Measurements from ENCODE around the gene CLCN2.

Gene CLCN2

DNA sequence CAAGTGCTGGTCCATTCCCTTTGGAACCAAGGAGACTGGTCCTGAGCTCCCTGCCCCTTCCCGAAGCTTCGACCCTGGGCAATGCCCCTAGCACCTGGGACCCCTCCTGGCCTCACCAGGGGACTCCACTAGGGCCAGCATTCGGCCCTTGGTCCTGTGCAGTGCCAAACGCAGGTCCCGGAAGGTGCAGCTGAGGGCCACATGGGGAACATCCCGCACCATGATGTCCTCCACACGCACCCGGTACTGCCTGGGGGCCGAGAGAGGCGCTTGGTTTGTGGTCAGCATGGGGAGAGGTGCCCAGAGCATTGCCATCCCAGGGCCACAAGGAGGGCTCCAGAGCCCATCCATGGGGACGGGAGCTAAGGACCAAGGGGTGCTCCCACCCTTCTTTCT is 7.9 kb downstream of the CLCN2 start:
- Histone ChIP-seq H4K20me1 (ENCODE audit: insufficient read depth) (no peaks in the 10 kb centered on the region), H2AFZ (ENCODE audit: low read depth) (no peak overlapping the region), H3K4me3 (IDR thresholded peaks at IDR 0.05; ENCODE audit: insufficient read depth, low read depth, low read length) (no peak overlapping the region), H3K9ac (no peak overlapping the region), H3K4me2 (no peak overlapping the region), H3K27me3 (ENCODE audit: insufficient read depth, low read depth) (no peaks in the 10 kb centered on the region), H3K4me1 (ENCODE audit: low read depth, poor library complexity, severe bottlenecking) (no peaks in the 10 kb centered on the region), H3K79me2 (ENCODE audit: insufficient read depth, low read depth) (no peaks in the 10 kb centered on the region), H3K36me3 (ENCODE audit: insufficient read depth) (no peaks in the 10 kb centered on the region), H3K27ac (no peak overlapping the region)
- TF ChIP-seq, protein P1, sequence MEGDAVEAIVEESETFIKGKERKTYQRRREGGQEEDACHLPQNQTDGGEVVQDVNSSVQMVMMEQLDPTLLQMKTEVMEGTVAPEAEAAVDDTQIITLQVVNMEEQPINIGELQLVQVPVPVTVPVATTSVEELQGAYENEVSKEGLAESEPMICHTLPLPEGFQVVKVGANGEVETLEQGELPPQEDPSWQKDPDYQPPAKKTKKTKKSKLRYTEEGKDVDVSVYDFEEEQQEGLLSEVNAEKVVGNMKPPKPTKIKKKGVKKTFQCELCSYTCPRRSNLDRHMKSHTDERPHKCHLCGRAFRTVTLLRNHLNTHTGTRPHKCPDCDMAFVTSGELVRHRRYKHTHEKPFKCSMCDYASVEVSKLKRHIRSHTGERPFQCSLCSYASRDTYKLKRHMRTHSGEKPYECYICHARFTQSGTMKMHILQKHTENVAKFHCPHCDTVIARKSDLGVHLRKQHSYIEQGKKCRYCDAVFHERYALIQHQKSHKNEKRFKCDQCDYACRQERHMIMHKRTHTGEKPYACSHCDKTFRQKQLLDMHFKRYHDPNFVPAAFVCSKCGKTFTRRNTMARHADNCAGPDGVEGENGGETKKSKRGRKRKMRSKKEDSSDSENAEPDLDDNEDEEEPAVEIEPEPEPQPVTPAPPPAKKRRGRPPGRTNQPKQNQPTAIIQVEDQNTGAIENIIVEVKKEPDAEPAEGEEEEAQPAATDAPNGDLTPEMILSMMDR (conservative IDR thresholded peaks at IDR 0.05; ENCODE audit: low read depth, low read length): no peak

DNA sequence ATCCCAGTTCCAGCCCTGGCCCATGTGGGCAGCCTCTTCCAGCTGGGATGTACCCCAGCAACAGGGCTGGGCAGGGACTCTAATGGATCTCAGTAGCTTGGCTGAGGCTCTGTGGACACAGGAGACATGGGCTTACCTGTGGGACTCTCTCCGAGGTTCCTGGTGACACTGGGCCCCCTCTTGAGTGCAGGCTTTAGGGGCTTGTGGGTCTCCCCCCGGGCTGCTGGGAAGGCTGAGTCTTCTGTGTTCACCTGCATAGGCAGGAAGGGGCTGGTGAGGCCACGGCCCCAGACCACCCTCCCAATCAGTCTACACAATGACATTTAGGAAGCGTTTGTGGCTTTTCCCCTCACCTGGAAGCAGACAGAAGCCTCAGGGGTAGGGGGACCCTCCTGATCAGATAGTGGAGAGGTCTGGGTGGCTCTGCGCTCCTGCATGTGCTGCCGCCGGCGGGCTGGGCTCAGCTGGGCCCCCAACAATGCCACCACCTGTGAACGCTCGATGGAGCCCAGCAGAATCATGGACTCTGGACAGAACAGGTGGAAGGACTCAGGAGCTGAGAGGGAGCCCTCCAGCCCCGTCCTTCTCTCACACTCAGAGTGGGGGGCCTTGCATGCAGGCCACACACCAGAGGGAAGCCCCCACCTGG is 8.4 kb downstream of the CLCN2 start:
- Histone ChIP-seq H3K9ac (no peak overlapping the region), H4K20me1 (ENCODE audit: insufficient read depth) (no peaks in the 10 kb centered on the region), H2AFZ (ENCODE audit: low read depth) (no peak overlapping the region), H3K27ac (no peak overlapping the region), H3K36me3 (ENCODE audit: insufficient read depth) (no peaks in the 10 kb centered on the region), H3K79me2 (ENCODE audit: insufficient read depth, low read depth) (no peaks in the 10 kb centered on the region), H3K4me1 (ENCODE audit: low read depth, poor library complexity, severe bottlenecking) (peaks cover under 1% of the 10 kb centered on the region), H3K4me2 (no peak overlapping the region), H3K27me3 (ENCODE audit: insufficient read depth, low read depth) (no peaks in the 10 kb centered on the region), H3K4me3 (IDR thresholded peaks at IDR 0.05; ENCODE audit: insufficient read depth, low read depth, low read length) (no peak overlapping the region)
- TF ChIP-seq, protein P1 (conservative IDR thresholded peaks at IDR 0.05; ENCODE audit: low read depth, low read length): no peak

DNA sequence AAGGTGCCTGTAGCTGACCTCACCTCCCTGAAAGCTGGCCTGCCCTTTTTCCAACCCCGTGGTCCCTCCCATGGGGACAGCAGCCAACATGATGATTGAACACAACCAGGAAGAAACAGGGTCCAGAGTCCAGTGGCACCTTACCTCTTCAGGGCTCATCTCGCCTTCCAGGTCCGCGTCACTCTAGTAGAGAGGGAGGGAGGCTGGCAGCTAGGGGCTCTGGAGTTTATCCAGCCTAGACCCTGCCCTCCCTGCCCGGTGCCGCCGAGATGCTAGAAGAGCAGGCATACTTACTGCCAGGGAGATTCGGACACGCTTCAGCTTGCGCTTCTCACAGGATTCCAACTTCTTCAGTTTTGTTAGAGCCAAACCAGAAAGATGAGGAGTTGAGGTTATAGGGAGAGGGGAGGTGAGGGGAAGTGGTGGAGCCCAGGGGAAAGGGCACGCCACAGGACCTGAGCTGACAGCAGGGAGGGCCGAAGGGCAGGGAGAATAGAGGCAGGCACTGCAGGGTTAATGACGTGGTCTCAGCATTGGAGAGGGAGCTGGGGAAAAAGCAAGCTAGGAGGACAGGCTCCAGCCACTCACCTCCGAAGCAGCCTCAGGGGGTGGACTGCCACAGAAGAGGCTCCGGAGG is 9.1 kb downstream of the CLCN2 start:
- Histone ChIP-seq H3K4me1 (ENCODE audit: low read depth, poor library complexity, severe bottlenecking) (peaks cover 6% of the 10 kb centered on the region), H3K36me3 (ENCODE audit: insufficient read depth) (no peaks in the 10 kb centered on the region), H3K79me2 (ENCODE audit: insufficient read depth, low read depth) (no peaks in the 10 kb centered on the region), H2AFZ (ENCODE audit: low read depth) (no peak overlapping the region), H3K4me2 (no peak overlapping the region), H4K20me1 (ENCODE audit: insufficient read depth) (no peaks in the 10 kb centered on the region), H3K27ac (no peak overlapping the region), H3K4me3 (IDR thresholded peaks at IDR 0.05; ENCODE audit: insufficient read depth, low read depth, low read length) (no peak overlapping the region), H3K27me3 (ENCODE audit: insufficient read depth, low read depth) (no peaks in the 10 kb centered on the region), H3K9ac (no peak overlapping the region)
- TF ChIP-seq, protein P1 (conservative IDR thresholded peaks at IDR 0.05; ENCODE audit: low read depth, low read length): no peak

DNA sequence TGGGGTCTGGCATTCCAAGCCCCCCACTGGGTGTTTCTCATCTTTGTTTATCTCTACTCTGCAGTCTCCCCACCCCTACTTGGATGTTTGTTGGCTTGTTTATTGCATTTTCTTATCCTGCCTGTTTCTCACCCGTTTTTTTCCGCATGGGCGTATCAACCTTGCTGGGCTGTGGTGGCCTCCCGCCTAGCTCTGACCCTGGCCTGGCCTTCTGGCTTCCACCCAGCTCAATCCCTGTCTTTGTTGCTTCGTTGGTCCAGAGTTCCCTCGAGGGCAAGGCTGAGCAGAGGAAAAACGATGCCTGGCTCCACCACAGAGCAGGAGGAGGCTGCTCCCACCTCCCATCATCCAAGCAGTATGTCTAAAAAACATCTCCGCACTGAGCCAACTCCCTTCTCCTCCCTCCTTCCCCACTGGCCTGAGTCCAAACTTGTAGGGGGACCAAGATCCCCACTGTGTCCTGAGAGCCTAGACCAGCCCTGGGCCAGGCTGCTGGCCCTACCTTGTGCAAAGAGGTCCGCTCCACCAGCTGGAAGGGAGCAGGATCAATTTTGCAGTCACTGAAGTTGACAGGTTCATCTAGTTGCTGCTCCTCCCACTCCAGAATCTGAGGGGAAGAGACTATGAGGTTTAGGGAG is 9.8 kb downstream of the CLCN2 start:
- H3K36me3 ChIP-seq (ENCODE audit: insufficient read depth): no peaks in the 10 kb centered on the region
- no peak overlapping the region for H2AFZ ChIP-seq (ENCODE audit: low read depth)
- no peaks in the 10 kb centered on the region for H4K20me1 ChIP-seq (ENCODE audit: insufficient read depth)
- no peak overlapping the region for H3K4me2 ChIP-seq
- peaks cover 6% of the 10 kb centered on the region for H3K4me1 ChIP-seq (ENCODE audit: low read depth, poor library complexity, severe bottlenecking)
- H3K9ac ChIP-seq: no peak overlapping the region
- no peak overlapping the region for H3K4me3 ChIP-seq (IDR thresholded peaks at IDR 0.05; ENCODE audit: insufficient read depth, low read depth, low read length)
- TF ChIP-seq, protein P1 (conservative IDR thresholded peaks at IDR 0.05; ENCODE audit: low read depth, low read length): no peak
- no peaks in the 10 kb centered on the region for H3K79me2 ChIP-seq (ENCODE audit: insufficient read depth, low read depth)
- H3K27ac ChIP-seq: no peak overlapping the region
- no peaks in the 10 kb centered on the region for H3K27me3 ChIP-seq (ENCODE audit: insufficient read depth, low read depth)
